EL (cell line): ENCODE data around the gene RRM1.
"Not testable (repeated sequence)": the region's sequence is repeated elsewhere in the genome, so short reads cannot be mapped to it uniquely, and the experiment has no call there.

Experiments
- DNase-seq: peaks from one replicate; pipeline ENCODE4 v3.0.0-alpha.2; 2016

RRM1 gene

GRCh38 chr11:4094348-4095291 is at the start of gene RRM1:
RRM1 (plus strand) TSS chr11:4094799; CDS start chr11:4095013, 214 bp downstream.
- peak; percentile 97 for DNase-seq

GRCh38 chr11:4044976-4045646 is 49.5 kb upstream of the RRM1 start:
- no peak for DNase-seq

GRCh38 chr11:4048340-4048739 is 46.3 kb upstream of the RRM1 start:
- no peak for DNase-seq

- no peak for DNase-seq
Observed at GRCh38 chr11:4049006-4049405, 45.6 kb upstream of the RRM1 start.

- DNase-seq, result no peak
Observed at GRCh38 chr11:4050138-4050537, 44.5 kb upstream of the RRM1 start.

GRCh38 chr11:4053200-4053599 is 41.4 kb upstream of the RRM1 start:
- DNase-seq, result not testable (repeated sequence)

- no peak for DNase-seq
Observed at GRCh38 chr11:4054643-4055042, 40.0 kb upstream of the RRM1 start.

- no peak for DNase-seq
Observed at GRCh38 chr11:4059424-4059823, 35.2 kb upstream of the RRM1 start.

- DNase-seq, result no peak
Observed at GRCh38 chr11:4060182-4060923, 34.2 kb upstream of the RRM1 start.

- no peak for DNase-seq
Observed at GRCh38 chr11:4061700-4062099, 32.9 kb upstream of the RRM1 start.

GRCh38 chr11:4063348-4063747 is 31.3 kb upstream of the RRM1 start:
- DNase-seq, result peak; percentile 25

GRCh38 chr11:4064278-4064955 is 30.2 kb upstream of the RRM1 start:
- no peak for DNase-seq

- no peak for DNase-seq
Observed at GRCh38 chr11:4065086-4065485, 29.5 kb upstream of the RRM1 start.

GRCh38 chr11:4065601-4066377 is 28.8 kb upstream of the RRM1 start:
- DNase-seq, result peak; percentile 17

GRCh38 chr11:4066910-4067309 is 27.7 kb upstream of the RRM1 start:
- no peak for DNase-seq

GRCh38 chr11:4068962-4069361 is 25.6 kb upstream of the RRM1 start:
- DNase-seq, result no peak

- no peak for DNase-seq
Observed at GRCh38 chr11:4071325-4071724, 23.3 kb upstream of the RRM1 start.

GRCh38 chr11:4071914-4072313 is 22.7 kb upstream of the RRM1 start:
- no peak for DNase-seq

- peak; percentile 76 for DNase-seq
Observed at GRCh38 chr11:4072668-4073285, 21.8 kb upstream of the RRM1 start.

- DNase-seq, result no peak
Observed at GRCh38 chr11:4074266-4074665, 20.3 kb upstream of the RRM1 start.

- no peak for DNase-seq
Observed at GRCh38 chr11:4076774-4077173, 17.8 kb upstream of the RRM1 start.

- no peak for DNase-seq
Observed at GRCh38 chr11:4083198-4083597, 11.4 kb upstream of the RRM1 start.
